Measurements from ENCODE around the gene IZUMO1R.
"Not testable (repeated sequence)": the region's sequence is repeated elsewhere in the genome, so short reads cannot be mapped to it uniquely, and the experiment has no call there.

IZUMO1R gene

GRCh38 chr11:94303966-94304958 lies at the start of gene IZUMO1R:
TSS of gene IZUMO1R (plus strand) at chr11:94304580. CDS start at chr11:94305637, 1,057 bp downstream.
- DNase-seq, result no peak

- no peak for DNase-seq
Measured at GRCh38 chr11:94271885-94272372, 32.5 kb upstream of the IZUMO1R start.

- DNase-seq, result no peak
Measured at GRCh38 chr11:94272738-94273313, 31.6 kb upstream of the IZUMO1R start.

- DNase-seq, result no peak
Measured at GRCh38 chr11:94275961-94276360, 28.4 kb upstream of the IZUMO1R start.

GRCh38 chr11:94276943-94277342 lies 27.4 kb upstream of the IZUMO1R start:
- DNase-seq, result no peak

- DNase-seq, result not testable (repeated sequence)
Measured at GRCh38 chr11:94278207-94278606, 26.2 kb upstream of the IZUMO1R start.

GRCh38 chr11:94279996-94280395 lies 24.4 kb upstream of the IZUMO1R start:
- no peak for DNase-seq

- no peak for DNase-seq
Measured at GRCh38 chr11:94281324-94281723, 23.1 kb upstream of the IZUMO1R start.

- no peak for DNase-seq
Measured at GRCh38 chr11:94283678-94284077, 20.7 kb upstream of the IZUMO1R start.

GRCh38 chr11:94295534-94295933 lies 8.8 kb upstream of the IZUMO1R start:
- DNase-seq, result no peak

- DNase-seq, result no peak
Measured at GRCh38 chr11:94297985-94298576, 6.3 kb upstream of the IZUMO1R start.

- no peak for DNase-seq
Measured at GRCh38 chr11:94302776-94303175, 1.6 kb upstream of the IZUMO1R start.

- DNase-seq, result no peak
Measured at GRCh38 chr11:94305146-94305545, 766 bp downstream of the IZUMO1R start.

- no peak for DNase-seq
Measured at GRCh38 chr11:94307101-94307791, 2.9 kb downstream of the IZUMO1R start.

GRCh38 chr11:94308024-94308423 lies 3.6 kb downstream of the IZUMO1R start:
- no peak for DNase-seq

GRCh38 chr11:94309757-94310156 lies 5.4 kb downstream of the IZUMO1R start:
- DNase-seq, result no peak

- DNase-seq, result no peak
Measured at GRCh38 chr11:94310191-94310875, 6.0 kb downstream of the IZUMO1R start.

GRCh38 chr11:94312339-94312738 lies 8.0 kb downstream of the IZUMO1R start:
- DNase-seq, result no peak

- DNase-seq, result no peak
Measured at GRCh38 chr11:94314064-94314463, 9.7 kb downstream of the IZUMO1R start.

- DNase-seq, result no peak
Measured at GRCh38 chr11:94315664-94316063, 11.3 kb downstream of the IZUMO1R start.

- DNase-seq, result no peak
Measured at GRCh38 chr11:94322501-94322900, 18.1 kb downstream of the IZUMO1R start.

- DNase-seq, result no peak
Measured at GRCh38 chr11:94325681-94326080, 21.3 kb downstream of the IZUMO1R start.

Data from NCI-H1417 treated with DMSO at 0.1 percent for 48 hours (cell line).